Endothelial cell of umbilical vein (primary cell): ENCODE measurements around the gene TXNDC15. TPM values are rescaled to one million over a fixed set of nuclear protein-coding genes. Genes with fewer than 3 reads are reported as not detected.

ENCODE experiments used
- BruUV-seq: library from RNA; stranded (reverse); fragments of 400-500 nt; replicated peaks from 2 replicates; lab custom pipeline; 2021; lab: Mats Ljungman, UMichigan
- CTCF ChIA-PET: fragments of 300-600, 350-600 bp; sonication (Branson Sonifier 250); formaldehyde crosslinking; loops from one replicate; lab custom pipeline; 2021; ENCODE audit warnings: antibody characterized with exemption, inconsistent platforms; lab: Charles Lee
- POLR2A ChIA-PET: fragments of 300-600, 350-600 bp; sonication (Branson Sonifier 250); formaldehyde crosslinking; loops from one replicate; lab custom pipeline; 2021; ENCODE audit warnings: antibody characterized with exemption, inconsistent platforms; lab: Charles Lee
- DNase-seq: peaks from one replicate; pipeline ENCODE4 v3.0.0-alpha.2; 2011; ENCODE audit warnings: low read depth, low spot score
- FAIRE-seq: peaks from 2 replicates; lab custom pipeline; 2011; peaks lifted over from hg19 to GRCh38; lab: Jason Lieb, UNC
- H2AFZ ChIP-seq: 2 replicates; pipeline ENCODE4 v1.6.0; 2012; ENCODE audit warnings: low read depth, low read length, control low read depth, inconsistent platforms
- H3K27ac ChIP-seq: 2 replicates; pipeline ENCODE4 v1.5.1; 2011; ENCODE audit warnings: low read depth, mild to moderate bottlenecking, control low read depth, low read length, moderate library complexity; ENCODE audit not compliant: insufficient read depth
- H3K27me3 ChIP-seq, 2 experiments: 2 replicates each; pipeline versions ENCODE4 v1.6.0 to v1.6.1; 2011; ENCODE audit warnings: low read length in 2 of 2, mixed read lengths in 1 of 2; ENCODE audit not compliant: control insufficient read depth in 2 of 2, insufficient read depth in 2 of 2
- H3K36me3 ChIP-seq, 2 experiments: 2 replicates in 1 of 2; 3 replicates in 1 of 2; pipeline ENCODE4 v1.5.1; 2011; ENCODE audit warnings: low read length in 2 of 2, mild to moderate bottlenecking in 1 of 2, moderate library complexity in 1 of 2; ENCODE audit not compliant: control insufficient read depth in 2 of 2, insufficient read depth in 2 of 2; ENCODE audit errors: extremely low read depth in 1 of 2
- H3K4me1 ChIP-seq: 3 replicates; pipeline ENCODE4 v1.5.1; 2011; ENCODE audit warnings: mild to moderate bottlenecking, low read length; ENCODE audit not compliant: control insufficient read depth, insufficient read depth; ENCODE audit errors: extremely low read depth
- H3K4me2 ChIP-seq: 2 replicates; pipeline ENCODE4 v1.6.1; 2011; ENCODE audit warnings: low read length, control low read depth, mixed read lengths; ENCODE audit not compliant: insufficient read depth
- H3K4me3 ChIP-seq, 3 experiments: fragments of 200-600 bp in 1 of 3; sonication (generic), shearing (Covaris generic) in 1 of 3; replicated peaks in 1 of 3; 2 replicates each; pipeline ENCODE4 v1.5.1; 2011 to 2016; ENCODE audit warnings: control low read depth in 3 of 3, low read length in 3 of 3, mild to moderate bottlenecking in 2 of 3, inconsistent platforms in 1 of 3, low read depth in 1 of 3, moderate library complexity in 1 of 3; ENCODE audit not compliant: insufficient read depth in 1 of 3
- H3K79me2 ChIP-seq: 2 replicates; pipeline ENCODE4 v1.6.0; 2012; ENCODE audit warnings: low read length, inconsistent platforms; ENCODE audit not compliant: control insufficient read depth, insufficient read depth
- H3K9ac ChIP-seq: replicated peaks from 2 replicates; pipeline ENCODE3; 2011; ENCODE audit warnings: low read length, control low read depth; ENCODE audit not compliant: insufficient read depth; ENCODE audit errors: extremely low read depth
- H3K9me1 ChIP-seq: replicated peaks from 3 replicates; pipeline ENCODE4 v1.6.0; 2011; ENCODE audit warnings: mild to moderate bottlenecking, low read length; ENCODE audit not compliant: control insufficient read depth, insufficient read depth; ENCODE audit errors: extremely low read depth
- H3K9me3 ChIP-seq: replicated peaks from 2 replicates; pipeline ENCODE4 v1.5.1; 2012; ENCODE audit warnings: low read length, inconsistent platforms; ENCODE audit not compliant: control insufficient read depth, insufficient read depth
- H4K20me1 ChIP-seq: replicated peaks from 2 replicates; pipeline ENCODE3; 2011; ENCODE audit warnings: mild to moderate bottlenecking, low read length; ENCODE audit not compliant: control insufficient read depth, insufficient read depth; ENCODE audit errors: extremely low read depth
- FOS ChIP-seq: IDR thresholded peaks from 2 replicates; pipeline ENCODE4 v1.6.1; 2011; ENCODE audit warnings: mild to moderate bottlenecking, low read length, moderate library complexity, borderline replicate concordance; ENCODE audit not compliant: insufficient read depth
- GATA2 ChIP-seq: IDR thresholded peaks from 2 replicates; pipeline ENCODE4 v1.7.0; 2011; ENCODE audit warnings: low read depth, mild to moderate bottlenecking, moderate library complexity, mixed read lengths, low read length; ENCODE audit not compliant: insufficient read length, insufficient read depth
- JUN ChIP-seq: IDR thresholded peaks from 2 replicates; pipeline ENCODE4 v1.6.1; 2011; ENCODE audit warnings: borderline replicate concordance, low read depth; ENCODE audit not compliant: insufficient read length, insufficient read depth
- dilution Hi-C: fragments of 300-500 bp; cut with MboI; formaldehyde crosslinking; loops from one replicate; pipeline ENCODE4 v1.15.0; 2019; ENCODE audit warnings: low sequenced_read_pairs; ENCODE audit not compliant: extremely low pct_ligation_motif_present
- intact Hi-C: fragments of 100-400 bp; cut with micrococcal nuclease; formaldehyde crosslinking; loops from one replicate; pipeline ENCODE4 v1.10.0; 2022
- polyA plus RNA-seq, 4 experiments: library from polyadenylated mRNA; depleted of rRNA in 3 of 4; stranded (reverse) in 3 of 4; unstranded in 1 of 4; fragments of >200 nt; gene quantifications; 2 replicates each; pipeline versions ENCODE4 v1.2.1 to v1.2.3, GENCODE V29; 2011 to 2012; ENCODE audit warnings: missing spikeins in 1 of 4
- total RNA-seq: library from RNA; stranded (reverse); gene quantifications from 2 replicates; pipeline ENCODE4 v1.2.3, GENCODE V29; 2021
- TF ChIP-seq, protein P1 (sequence below), 2 donors: IDR thresholded peaks; 1 replicate in 1 of 2; 2 replicates in 1 of 2; pipeline ENCODE4 v1.5.1; 2011; ENCODE audit warnings: low read length in 2 of 2, mild to moderate bottlenecking in 2 of 2, moderate library complexity in 2 of 2, control low read depth in 1 of 2, inconsistent platforms in 1 of 2, low read depth in 1 of 2; ENCODE audit not compliant: insufficient read depth in 1 of 2; ENCODE audit errors: extremely low read depth in 1 of 2
- TF ChIP-seq, protein P2 (sequence below): IDR thresholded peaks from 2 replicates; pipeline ENCODE4 v1.6.1; 2011; ENCODE audit not compliant: insufficient read depth, insufficient read length

Gene TXNDC15
- total and polyA plus RNA-seq, 2 donors (not counting 3 experiments of a cell fraction or from before 2014, with no cell fraction given): 57.2 to 68.6 TPM

DNA sequence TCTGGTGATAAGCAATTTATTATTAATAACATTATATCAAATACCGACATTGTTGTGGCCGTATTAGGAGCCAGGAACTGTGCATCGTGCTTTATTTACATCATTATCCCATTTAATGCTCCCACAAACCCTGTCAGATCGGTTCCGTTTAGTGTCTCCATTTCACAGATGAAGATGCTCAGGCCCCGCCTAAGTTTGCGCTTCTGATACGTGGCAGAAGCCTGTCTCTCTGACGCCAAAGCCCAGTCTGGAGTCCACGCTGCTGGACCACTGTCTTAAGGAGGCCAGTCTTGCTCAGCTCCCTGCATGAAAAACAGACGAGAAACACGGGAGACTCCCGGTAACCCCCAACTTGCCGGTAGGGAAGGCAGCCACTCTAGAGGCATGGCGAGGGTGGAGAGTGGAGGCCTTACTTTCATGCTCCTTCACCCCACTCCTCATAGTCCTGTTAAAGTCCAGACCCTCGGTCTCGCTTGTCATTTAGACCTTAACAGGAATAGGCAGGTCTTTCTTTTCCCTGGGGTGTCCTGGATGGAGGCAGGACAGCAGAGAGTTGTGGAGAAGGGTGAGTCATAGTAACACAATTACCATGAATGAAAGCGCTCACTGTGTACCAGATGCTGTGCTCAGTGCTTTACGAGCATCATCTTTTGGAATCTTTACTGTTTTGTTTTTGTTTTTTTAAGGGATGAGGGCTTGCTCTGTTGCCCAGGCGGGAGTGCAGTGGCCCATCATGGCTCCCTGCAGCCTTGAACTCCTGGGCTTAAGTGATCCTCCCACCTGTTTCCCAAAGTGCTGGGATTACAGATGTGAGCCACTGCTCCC, 872 bp downstream of the TXNDC15 start:
- Histone ChIP-seq H4K20me1 (no peaks in the 10 kb centered on the region), H3K9me3 (no peaks in the 10 kb centered on the region), H3K27ac (peak overlapping the region; percentile 60), H3K4me1 (peaks cover 3% of the 10 kb centered on the region), H3K36me3 (peaks cover 0 to 4% of the 10 kb centered on the region in 2 experiments), H2AFZ (peak overlapping the region; percentile 97), H3K9me1 (no peaks in the 10 kb centered on the region), H3K4me2 (peak overlapping the region; percentile 79), H3K27me3 (no peaks in the 10 kb centered on the region), H3K79me2 (peaks cover 17% of the 10 kb centered on the region), H3K9ac (peak overlapping the region; percentile 89), H3K4me3 (peak overlapping the region; percentile 54 to 95 (median 80))
- FAIRE-seq (peak; percentile 89), DNase-seq (peak; percentile 75)
- intact Hi-C loops (loop anchor here (1.0 kb wide), 3 partner anchors 30 to 137 kb away; partner anchors contain the start of genes C5orf24, CAMLG and PCBD2), dilution Hi-C loops (no loop called here)
- CTCF ChIA-PET: interaction anchor here (2.0 kb wide), 1 partner anchor 10 kb away, joined by 7 read pairs; no protein-coding TSS in a partner anchor
- TSS peak; percentile 35 for BruUV-seq
- POLR2A ChIA-PET: interaction anchor here (1.4 kb wide), 1 partner anchor 30 kb away, joined by 4 read pairs; the partner anchor contains the start of gene C5orf24
- TF ChIP-seq, protein P1, sequence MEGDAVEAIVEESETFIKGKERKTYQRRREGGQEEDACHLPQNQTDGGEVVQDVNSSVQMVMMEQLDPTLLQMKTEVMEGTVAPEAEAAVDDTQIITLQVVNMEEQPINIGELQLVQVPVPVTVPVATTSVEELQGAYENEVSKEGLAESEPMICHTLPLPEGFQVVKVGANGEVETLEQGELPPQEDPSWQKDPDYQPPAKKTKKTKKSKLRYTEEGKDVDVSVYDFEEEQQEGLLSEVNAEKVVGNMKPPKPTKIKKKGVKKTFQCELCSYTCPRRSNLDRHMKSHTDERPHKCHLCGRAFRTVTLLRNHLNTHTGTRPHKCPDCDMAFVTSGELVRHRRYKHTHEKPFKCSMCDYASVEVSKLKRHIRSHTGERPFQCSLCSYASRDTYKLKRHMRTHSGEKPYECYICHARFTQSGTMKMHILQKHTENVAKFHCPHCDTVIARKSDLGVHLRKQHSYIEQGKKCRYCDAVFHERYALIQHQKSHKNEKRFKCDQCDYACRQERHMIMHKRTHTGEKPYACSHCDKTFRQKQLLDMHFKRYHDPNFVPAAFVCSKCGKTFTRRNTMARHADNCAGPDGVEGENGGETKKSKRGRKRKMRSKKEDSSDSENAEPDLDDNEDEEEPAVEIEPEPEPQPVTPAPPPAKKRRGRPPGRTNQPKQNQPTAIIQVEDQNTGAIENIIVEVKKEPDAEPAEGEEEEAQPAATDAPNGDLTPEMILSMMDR (IDR thresholded peaks at IDR 0.05; ENCODE audit: extremely low read depth in 1 of 2, insufficient read depth in 1 of 2, low read depth in 1 of 2, low read length in 2 of 2): no peak
- TF ChIP-seq, protein P2, sequence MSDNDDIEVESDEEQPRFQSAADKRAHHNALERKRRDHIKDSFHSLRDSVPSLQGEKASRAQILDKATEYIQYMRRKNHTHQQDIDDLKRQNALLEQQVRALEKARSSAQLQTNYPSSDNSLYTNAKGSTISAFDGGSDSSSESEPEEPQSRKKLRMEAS: no peak
- TF ChIP-seq GATA2 (no peak), JUN (peak; percentile 69), FOS (peak; percentile 77)
